ENCODE measurements around the gene GREM2.

- no peak for TF ChIP-seq CTCF (conservative IDR thresholded peaks at IDR 0.05; ENCODE audit: low read depth in 2 of 2)
- no peak for TF ChIP-seq EZH2 (IDR thresholded peaks at IDR 0.05; ENCODE audit: low read depth, unreplicated experiment)
- no peak for TF ChIP-seq POLR2AphosphoS5 (IDR thresholded peaks at IDR 0.05; ENCODE audit: low read depth)
- no peak for TF ChIP-seq JUNB (IDR thresholded peaks at IDR 0.05; ENCODE audit: unreplicated experiment)
Measured at GRCh38 chr1:240589585-240590110, 22.3 kb downstream of the GREM2 start.
